ENCODE data around the gene RHOJ. TPM values are rescaled to one million over a fixed set of nuclear protein-coding genes. Genes with fewer than 3 reads are reported as not detected.

RHOJ gene
- total RNA-seq, 2 experiments from 2014 or later = not detected

DNA sequence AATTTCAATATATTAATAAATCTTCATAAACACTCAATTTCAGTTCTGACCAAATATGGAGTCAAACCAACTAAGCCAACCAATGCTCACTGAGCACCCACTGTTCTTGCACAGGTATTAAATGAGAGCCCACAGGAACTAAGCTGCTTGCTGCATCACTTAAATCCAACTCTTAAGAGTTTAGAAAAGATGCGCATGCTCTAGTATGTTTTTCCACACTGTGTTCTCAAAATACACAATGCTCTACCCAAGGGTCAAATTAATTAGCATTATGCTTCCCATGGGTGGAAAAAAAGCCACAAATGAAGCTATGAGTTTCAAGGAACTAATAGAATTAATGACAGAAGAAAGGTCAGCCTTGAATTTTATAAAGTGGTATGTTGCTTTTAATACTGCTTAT is 118.2 kb downstream of the RHOJ start:
- DNase-seq (no peak), ATAC-seq (no peak)
- no peaks in the 10 kb centered on the region for H3K9me3 Mint-ChIP-seq
- no peaks in the 10 kb centered on the region for H3K36me3 Mint-ChIP-seq (ENCODE audit: low read depth)
- peaks cover 2% of the 10 kb centered on the region for H3K27me3 Mint-ChIP-seq
- intact Hi-C loops (cut with micrococcal nuclease) = no loop called here
- H3K27ac Mint-ChIP-seq = no peak overlapping the region
- no peak overlapping the region for H3K4me3 Mint-ChIP-seq
- H3K4me1 Mint-ChIP-seq (ENCODE audit: low read depth) = no peaks in the 10 kb centered on the region
- CTCF ChIA-PET = interaction anchor here (0.6 to 0.9 kb wide), 3 partner anchors 14 to 313 kb away, joined by 3 to 4 read pairs (median 3); no protein-coding TSS in a partner anchor
- TF ChIP-seq, protein P1, sequence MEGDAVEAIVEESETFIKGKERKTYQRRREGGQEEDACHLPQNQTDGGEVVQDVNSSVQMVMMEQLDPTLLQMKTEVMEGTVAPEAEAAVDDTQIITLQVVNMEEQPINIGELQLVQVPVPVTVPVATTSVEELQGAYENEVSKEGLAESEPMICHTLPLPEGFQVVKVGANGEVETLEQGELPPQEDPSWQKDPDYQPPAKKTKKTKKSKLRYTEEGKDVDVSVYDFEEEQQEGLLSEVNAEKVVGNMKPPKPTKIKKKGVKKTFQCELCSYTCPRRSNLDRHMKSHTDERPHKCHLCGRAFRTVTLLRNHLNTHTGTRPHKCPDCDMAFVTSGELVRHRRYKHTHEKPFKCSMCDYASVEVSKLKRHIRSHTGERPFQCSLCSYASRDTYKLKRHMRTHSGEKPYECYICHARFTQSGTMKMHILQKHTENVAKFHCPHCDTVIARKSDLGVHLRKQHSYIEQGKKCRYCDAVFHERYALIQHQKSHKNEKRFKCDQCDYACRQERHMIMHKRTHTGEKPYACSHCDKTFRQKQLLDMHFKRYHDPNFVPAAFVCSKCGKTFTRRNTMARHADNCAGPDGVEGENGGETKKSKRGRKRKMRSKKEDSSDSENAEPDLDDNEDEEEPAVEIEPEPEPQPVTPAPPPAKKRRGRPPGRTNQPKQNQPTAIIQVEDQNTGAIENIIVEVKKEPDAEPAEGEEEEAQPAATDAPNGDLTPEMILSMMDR (IDR thresholded peaks at IDR 0.05) = no peak
- POLR2A ChIA-PET = no interaction called here

DNA sequence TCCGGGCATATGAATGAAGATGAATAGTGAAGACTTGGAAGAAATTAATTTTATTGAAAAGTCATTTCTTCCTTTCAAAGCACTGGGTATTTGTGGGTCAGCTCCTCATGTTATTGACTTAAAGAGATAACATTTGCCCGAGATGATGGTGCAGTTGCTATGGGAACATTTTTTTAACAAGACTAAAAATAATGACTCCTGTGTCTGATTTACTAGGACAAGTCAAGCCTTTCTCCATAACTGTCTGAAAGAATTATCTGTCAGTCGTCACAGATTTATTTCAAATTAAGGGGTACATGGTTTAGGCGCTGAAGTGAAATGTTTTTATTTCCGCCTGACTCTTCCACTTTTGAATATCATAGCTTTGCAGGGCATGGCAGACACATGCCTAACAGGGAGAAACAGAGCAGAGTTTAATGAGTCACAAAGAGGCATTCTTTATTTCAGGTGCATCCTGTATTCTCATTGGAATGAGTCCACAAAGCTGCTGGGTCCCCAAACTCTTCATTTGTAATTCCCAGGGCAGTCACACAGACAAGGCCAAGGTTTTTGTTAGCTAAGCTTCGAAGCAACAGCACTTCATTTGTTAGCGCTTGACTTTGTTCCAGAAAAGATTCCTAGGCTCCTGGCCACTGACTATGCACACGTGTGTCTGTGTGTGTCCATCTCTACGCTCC is 118.8 kb downstream of the RHOJ start:
- no peak overlapping the region for H3K4me3 Mint-ChIP-seq
- DNase-seq (no peak), ATAC-seq (no peak)
- H3K36me3 Mint-ChIP-seq (ENCODE audit: low read depth) = no peaks in the 10 kb centered on the region
- H3K4me1 Mint-ChIP-seq (ENCODE audit: low read depth) = no peaks in the 10 kb centered on the region
- intact Hi-C loops (cut with micrococcal nuclease) = no loop called here
- CTCF ChIA-PET = interaction anchor here (0.6 to 0.9 kb wide), 3 partner anchors 15 to 312 kb away, joined by 3 to 4 read pairs (median 3); no protein-coding TSS in a partner anchor
- TF ChIP-seq, protein P1 (IDR thresholded peaks at IDR 0.05) = no peak
- no peak overlapping the region for H3K27ac Mint-ChIP-seq
- POLR2A ChIA-PET = no interaction called here
- no peaks in the 10 kb centered on the region for H3K9me3 Mint-ChIP-seq
- H3K27me3 Mint-ChIP-seq = peaks cover 1% of the 10 kb centered on the region

DNA sequence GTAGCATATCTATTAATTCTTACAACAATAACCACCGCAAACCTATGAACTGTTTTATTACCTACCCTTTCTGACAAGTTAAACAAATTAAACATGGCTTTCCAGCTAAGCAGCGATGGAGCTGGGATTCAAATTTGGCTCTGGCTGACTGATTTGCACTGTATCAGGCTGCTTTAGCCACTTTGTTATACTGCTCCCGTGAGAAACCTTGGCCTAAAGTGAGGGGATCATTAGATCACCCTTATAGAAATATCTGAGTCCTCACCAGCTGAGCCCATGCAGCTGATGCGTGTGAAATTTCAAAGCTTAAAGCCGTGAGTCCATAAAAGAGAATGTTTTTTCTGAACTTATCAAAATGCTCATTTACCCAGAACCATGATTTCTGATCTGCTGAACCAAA is 122.6 kb downstream of the RHOJ start:
- ChIA-PET POLR2A (no interaction called here), CTCF (no interaction called here)
- peaks cover 3% of the 10 kb centered on the region for H3K27me3 Mint-ChIP-seq
- DNase-seq (no peak), ATAC-seq (no peak)
- TF ChIP-seq, protein P1 (IDR thresholded peaks at IDR 0.05) = no peak
- no peak overlapping the region for H3K27ac Mint-ChIP-seq
- no peaks in the 10 kb centered on the region for H3K9me3 Mint-ChIP-seq
- H3K4me3 Mint-ChIP-seq = no peak overlapping the region
- H3K36me3 Mint-ChIP-seq (ENCODE audit: low read depth) = no peaks in the 10 kb centered on the region
- H3K4me1 Mint-ChIP-seq (ENCODE audit: low read depth) = no peaks in the 10 kb centered on the region
- intact Hi-C loops (cut with micrococcal nuclease) = no loop called here

DNA sequence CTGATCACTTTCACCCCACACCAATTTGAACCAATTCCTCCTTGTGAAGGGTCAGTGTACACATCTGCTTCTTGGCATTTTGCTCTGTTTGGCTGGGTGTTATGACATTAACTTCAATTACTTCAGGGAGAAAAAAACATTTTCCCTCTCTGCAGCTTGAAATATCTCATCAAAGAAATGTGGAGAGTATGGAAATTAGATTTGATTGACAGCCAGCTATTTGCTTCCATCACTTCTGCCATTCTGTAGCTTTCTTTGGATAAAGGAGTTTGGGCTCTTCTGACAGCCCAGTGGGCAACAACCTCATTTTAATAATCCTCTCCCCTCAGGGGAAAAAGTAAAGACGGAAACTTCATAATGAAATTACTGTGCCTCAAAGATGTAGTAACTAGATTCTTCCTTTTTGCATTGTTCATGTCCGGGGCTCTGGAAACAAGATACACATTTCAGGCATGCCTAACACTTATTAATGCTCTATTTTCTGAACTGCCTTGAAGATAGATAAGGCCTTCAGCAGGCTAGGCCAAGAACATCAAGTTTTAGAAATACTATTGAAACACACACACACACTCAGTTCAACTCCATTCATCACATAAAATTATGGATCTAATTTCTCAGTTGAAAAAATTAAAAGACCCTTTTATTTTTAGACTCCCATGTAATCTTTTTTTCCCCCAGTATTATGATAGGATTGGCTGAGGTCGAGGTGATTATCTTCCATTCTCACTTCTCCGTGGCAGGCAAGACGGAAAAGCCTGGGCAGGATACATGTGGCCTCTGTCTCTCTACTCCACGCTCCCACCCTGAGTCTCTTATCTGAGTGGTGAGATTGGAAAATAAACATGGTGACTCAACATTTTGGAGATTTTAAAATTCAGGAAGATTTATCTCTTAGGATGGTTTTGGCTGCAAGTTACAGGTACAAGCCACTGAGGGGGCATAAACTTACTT is 124.8 kb downstream of the RHOJ start:
- DNase-seq (no peak), ATAC-seq (no peak)
- Mint-ChIP-seq H3K4me1 (ENCODE audit: low read depth) (no peaks in the 10 kb centered on the region), H3K27ac (no peak overlapping the region), H3K27me3 (peaks cover 3% of the 10 kb centered on the region), H3K4me3 (no peak overlapping the region), H3K36me3 (ENCODE audit: low read depth) (no peaks in the 10 kb centered on the region), H3K9me3 (no peaks in the 10 kb centered on the region)
- TF ChIP-seq, protein P1 (IDR thresholded peaks at IDR 0.05) = no peak
- intact Hi-C loops (cut with micrococcal nuclease) = no loop called here
- ChIA-PET CTCF (no interaction called here), POLR2A (interaction anchor here (0.7 kb wide), 1 partner anchor 24 kb away, joined by 3 read pairs; no protein-coding TSS in a partner anchor)

DNA sequence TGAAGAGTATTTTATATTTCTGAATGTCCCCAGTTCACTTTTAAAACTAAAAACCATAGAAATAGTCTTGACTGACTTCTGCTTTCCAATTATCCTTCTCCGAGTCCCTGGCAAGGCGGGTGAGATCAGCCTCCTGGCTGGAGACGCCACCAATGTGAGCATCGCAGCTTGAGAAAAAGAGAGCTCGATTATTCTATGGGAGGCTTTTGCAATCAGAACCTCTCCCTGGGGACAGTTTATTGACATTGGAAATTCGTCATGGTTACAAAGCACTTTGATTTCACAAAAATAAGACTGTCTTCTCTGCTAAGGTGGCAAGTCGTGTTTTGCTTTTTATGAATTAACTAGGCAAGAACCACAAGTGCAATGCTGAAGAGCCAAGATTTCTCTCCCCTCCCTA is 138.1 kb downstream of the RHOJ start:
- Mint-ChIP-seq H3K27me3 (peaks cover 15% of the 10 kb centered on the region), H3K36me3 (ENCODE audit: low read depth) (no peaks in the 10 kb centered on the region), H3K4me1 (ENCODE audit: low read depth) (no peaks in the 10 kb centered on the region), H3K9me3 (peaks cover 2% of the 10 kb centered on the region), H3K27ac (no peak overlapping the region), H3K4me3 (no peak overlapping the region)
- TF ChIP-seq, protein P1 (IDR thresholded peaks at IDR 0.05) = no peak
- CTCF ChIA-PET = no interaction called here
- ATAC-seq (no peak), DNase-seq (no peak)
- POLR2A ChIA-PET = no interaction called here
- intact Hi-C loops (cut with micrococcal nuclease) = no loop called here

Data from activated CD8-positive, alpha-beta T cell treated with anti-CD3 and anti-CD28 coated beads for 36 hours (primary cell).